ENCODE data around the gene AK5.

AK5 gene

GRCh38 chr1:77489910-77490309, 208.1 kb downstream of the AK5 start:
- TF ChIP-seq, protein P1, sequence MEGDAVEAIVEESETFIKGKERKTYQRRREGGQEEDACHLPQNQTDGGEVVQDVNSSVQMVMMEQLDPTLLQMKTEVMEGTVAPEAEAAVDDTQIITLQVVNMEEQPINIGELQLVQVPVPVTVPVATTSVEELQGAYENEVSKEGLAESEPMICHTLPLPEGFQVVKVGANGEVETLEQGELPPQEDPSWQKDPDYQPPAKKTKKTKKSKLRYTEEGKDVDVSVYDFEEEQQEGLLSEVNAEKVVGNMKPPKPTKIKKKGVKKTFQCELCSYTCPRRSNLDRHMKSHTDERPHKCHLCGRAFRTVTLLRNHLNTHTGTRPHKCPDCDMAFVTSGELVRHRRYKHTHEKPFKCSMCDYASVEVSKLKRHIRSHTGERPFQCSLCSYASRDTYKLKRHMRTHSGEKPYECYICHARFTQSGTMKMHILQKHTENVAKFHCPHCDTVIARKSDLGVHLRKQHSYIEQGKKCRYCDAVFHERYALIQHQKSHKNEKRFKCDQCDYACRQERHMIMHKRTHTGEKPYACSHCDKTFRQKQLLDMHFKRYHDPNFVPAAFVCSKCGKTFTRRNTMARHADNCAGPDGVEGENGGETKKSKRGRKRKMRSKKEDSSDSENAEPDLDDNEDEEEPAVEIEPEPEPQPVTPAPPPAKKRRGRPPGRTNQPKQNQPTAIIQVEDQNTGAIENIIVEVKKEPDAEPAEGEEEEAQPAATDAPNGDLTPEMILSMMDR (IDR thresholded peaks at IDR 0.05; ENCODE audit: insufficient read depth, low read depth, low read length, missing control alignments): no peak
- DNase-seq (ENCODE audit: low read depth): no peak
- H3K4me3 ChIP-seq (ENCODE audit: low read depth, low read length): no peak overlapping the region

GRCh38 chr1:77494026-77494425, 212.2 kb downstream of the AK5 start:
- no peak for DNase-seq (ENCODE audit: low read depth)
- TF ChIP-seq, protein P1 (IDR thresholded peaks at IDR 0.05; ENCODE audit: insufficient read depth, low read depth, low read length, missing control alignments): no peak
- H3K4me3 ChIP-seq (ENCODE audit: low read depth, low read length): no peak overlapping the region

DNA sequence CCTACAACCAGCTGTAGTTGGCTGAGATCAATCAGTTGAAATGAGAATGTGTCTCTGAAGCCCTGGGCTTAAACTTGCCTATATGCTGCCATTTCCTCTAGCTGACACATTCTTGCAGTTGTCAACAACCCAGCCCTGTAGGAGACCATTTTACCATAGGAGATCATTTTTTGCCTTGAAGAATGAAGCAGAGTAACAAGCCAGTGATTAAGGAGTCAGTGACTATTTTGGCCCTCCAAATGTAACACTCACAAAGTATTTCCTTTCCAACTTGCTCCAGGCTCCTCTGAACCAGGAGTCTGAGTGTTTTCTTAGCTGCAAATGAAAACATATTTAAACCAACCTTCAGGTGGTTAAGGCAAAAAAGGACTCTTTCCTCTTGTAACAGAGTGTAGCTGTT, 217.1 kb downstream of the AK5 start:
- TF ChIP-seq, protein P1 (IDR thresholded peaks at IDR 0.05; ENCODE audit: insufficient read depth, low read depth, low read length, missing control alignments): no peak
- H3K4me3 ChIP-seq (ENCODE audit: low read depth, low read length): no peak overlapping the region
- no peak for DNase-seq (ENCODE audit: low read depth)

GRCh38 chr1:77499466-77499865, 217.6 kb downstream of the AK5 start:
- no peak overlapping the region for H3K4me3 ChIP-seq (ENCODE audit: low read depth, low read length)
- TF ChIP-seq, protein P1 (IDR thresholded peaks at IDR 0.05; ENCODE audit: insufficient read depth, low read depth, low read length, missing control alignments): no peak
- DNase-seq (ENCODE audit: low read depth): no peak

GRCh38 chr1:77504986-77505385, 223.2 kb downstream of the AK5 start:
- no peak for DNase-seq (ENCODE audit: low read depth)
- no peak overlapping the region for H3K4me3 ChIP-seq (ENCODE audit: low read depth, low read length)
- TF ChIP-seq, protein P1 (IDR thresholded peaks at IDR 0.05; ENCODE audit: insufficient read depth, low read depth, low read length, missing control alignments): no peak

GRCh38 chr1:77506771-77507170, 225.0 kb downstream of the AK5 start:
- TF ChIP-seq, protein P1 (IDR thresholded peaks at IDR 0.05; ENCODE audit: insufficient read depth, low read depth, low read length, missing control alignments): no peak

DNA sequence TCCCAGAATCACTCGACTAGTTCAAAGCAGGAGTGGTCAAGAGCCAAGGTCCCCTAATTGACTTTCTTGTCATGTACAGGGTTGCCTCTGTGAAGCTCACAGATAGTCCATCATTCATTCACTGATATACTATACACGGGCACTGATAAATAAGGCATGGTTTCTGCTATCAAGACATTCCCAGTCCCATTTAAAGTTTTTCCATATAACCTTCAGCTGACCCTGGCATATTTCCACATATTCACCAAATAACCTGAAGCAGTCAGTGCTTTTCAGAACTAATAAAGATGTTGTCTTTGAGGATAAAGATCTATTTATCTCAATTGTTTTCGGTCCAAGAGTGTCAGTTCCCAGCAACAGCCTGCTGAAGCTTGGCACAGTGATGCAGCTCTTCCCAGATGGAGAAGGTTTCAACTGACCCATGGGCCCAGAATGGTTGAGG, 227.3 kb downstream of the AK5 start:
- no peak overlapping the region for H3K4me3 ChIP-seq (ENCODE audit: low read depth, low read length)
- DNase-seq (ENCODE audit: low read depth): no peak
- TF ChIP-seq, protein P1 (IDR thresholded peaks at IDR 0.05; ENCODE audit: insufficient read depth, low read depth, low read length, missing control alignments): no peak

More at GRCh38 chr1:77506771-77507170, 225.0 kb downstream of the AK5 start:
- H3K4me3 ChIP-seq (ENCODE audit: low read depth, low read length): no peak overlapping the region
- DNase-seq (ENCODE audit: low read depth): no peak

Measured in GM12865 (cell line).